Measurements from ENCODE around the gene SERTM1. TPM values are rescaled to one million over a fixed set of nuclear protein-coding genes. Genes with fewer than 3 reads are reported as not detected.

Gene SERTM1
- total RNA-seq, 2 experiments from 2014 or later, result not detected

DNA sequence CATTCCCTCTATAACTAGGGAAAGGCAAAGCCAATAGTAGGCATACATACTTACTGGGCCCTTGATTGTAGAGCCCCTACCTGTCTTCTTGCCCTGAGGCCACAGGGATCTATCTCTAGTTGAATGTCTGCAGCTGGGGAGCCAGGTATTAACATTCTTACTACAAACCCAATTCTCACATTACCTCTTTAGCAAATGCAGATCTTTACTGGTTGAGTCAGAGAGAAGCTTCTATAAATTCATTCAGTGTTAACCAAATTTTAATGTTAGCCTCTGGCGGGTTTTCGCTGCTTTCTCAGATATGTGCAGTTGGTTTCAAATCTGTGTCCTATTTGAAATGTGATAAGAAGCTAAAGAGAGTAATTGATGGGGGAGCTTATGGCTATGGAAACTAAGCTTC lies 43.2 kb downstream of the SERTM1 start:
- peaks cover 21% of the 10 kb centered on the region for H3K27me3 Mint-ChIP-seq
- intact Hi-C loops (cut with micrococcal nuclease), result no loop called here
- TF ChIP-seq, protein P1, sequence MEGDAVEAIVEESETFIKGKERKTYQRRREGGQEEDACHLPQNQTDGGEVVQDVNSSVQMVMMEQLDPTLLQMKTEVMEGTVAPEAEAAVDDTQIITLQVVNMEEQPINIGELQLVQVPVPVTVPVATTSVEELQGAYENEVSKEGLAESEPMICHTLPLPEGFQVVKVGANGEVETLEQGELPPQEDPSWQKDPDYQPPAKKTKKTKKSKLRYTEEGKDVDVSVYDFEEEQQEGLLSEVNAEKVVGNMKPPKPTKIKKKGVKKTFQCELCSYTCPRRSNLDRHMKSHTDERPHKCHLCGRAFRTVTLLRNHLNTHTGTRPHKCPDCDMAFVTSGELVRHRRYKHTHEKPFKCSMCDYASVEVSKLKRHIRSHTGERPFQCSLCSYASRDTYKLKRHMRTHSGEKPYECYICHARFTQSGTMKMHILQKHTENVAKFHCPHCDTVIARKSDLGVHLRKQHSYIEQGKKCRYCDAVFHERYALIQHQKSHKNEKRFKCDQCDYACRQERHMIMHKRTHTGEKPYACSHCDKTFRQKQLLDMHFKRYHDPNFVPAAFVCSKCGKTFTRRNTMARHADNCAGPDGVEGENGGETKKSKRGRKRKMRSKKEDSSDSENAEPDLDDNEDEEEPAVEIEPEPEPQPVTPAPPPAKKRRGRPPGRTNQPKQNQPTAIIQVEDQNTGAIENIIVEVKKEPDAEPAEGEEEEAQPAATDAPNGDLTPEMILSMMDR (IDR thresholded peaks at IDR 0.05), result no peak
- no peaks in the 10 kb centered on the region for H3K36me3 Mint-ChIP-seq (ENCODE audit: low read depth)
- H3K4me1 Mint-ChIP-seq (ENCODE audit: low read depth), result no peaks in the 10 kb centered on the region
- POLR2A ChIA-PET, result no interaction called here
- CTCF ChIA-PET, result interaction anchor here (1.1 kb wide), 1 partner anchor 19 kb away, joined by 3 read pairs; no protein-coding TSS in a partner anchor
- ATAC-seq, result no peak
- no peaks in the 10 kb centered on the region for H3K9me3 Mint-ChIP-seq
- no peak overlapping the region for H3K27ac Mint-ChIP-seq
- no peak overlapping the region for H3K4me3 Mint-ChIP-seq
- DNase-seq, result no peak

- TF ChIP-seq, protein P1 (IDR thresholded peaks at IDR 0.05), result no peak
- ChIA-PET CTCF (no interaction called here), POLR2A (no interaction called here)
- Mint-ChIP-seq H3K9me3 (no peaks in the 10 kb centered on the region), H3K27me3 (peaks cover 21% of the 10 kb centered on the region), H3K27ac (no peak overlapping the region), H3K36me3 (ENCODE audit: low read depth) (no peaks in the 10 kb centered on the region), H3K4me1 (ENCODE audit: low read depth) (no peaks in the 10 kb centered on the region), H3K4me3 (no peak overlapping the region)
- no peak for ATAC-seq
- intact Hi-C loops (cut with micrococcal nuclease), result no loop called here
- DNase-seq, result no peak
Observed at GRCh38 chr13:36717966-36718545, 44.2 kb downstream of the SERTM1 start.

DNA sequence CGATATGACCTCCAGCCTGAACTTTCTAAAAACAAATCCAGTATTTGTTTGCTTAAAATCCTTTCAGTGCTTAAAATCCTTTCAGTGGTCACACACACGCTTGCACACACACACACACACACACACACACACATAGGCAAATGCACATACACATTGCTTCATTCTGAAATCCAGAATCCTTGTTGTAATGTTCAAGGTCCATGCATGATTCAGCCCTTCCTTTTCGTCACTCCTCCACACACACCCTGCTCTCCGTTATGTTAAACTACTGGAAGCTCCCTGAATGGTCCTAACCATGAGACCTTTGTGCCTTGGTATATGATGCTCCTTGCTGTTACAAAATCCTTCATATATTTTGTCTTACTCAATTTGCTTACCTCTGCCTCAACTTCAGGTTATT lies 44.9 kb downstream of the SERTM1 start:
- ATAC-seq, result no peak
- H3K4me1 Mint-ChIP-seq (ENCODE audit: low read depth), result no peaks in the 10 kb centered on the region
- no peaks in the 10 kb centered on the region for H3K36me3 Mint-ChIP-seq (ENCODE audit: low read depth)
- no peak overlapping the region for H3K4me3 Mint-ChIP-seq
- DNase-seq, result no peak
- TF ChIP-seq, protein P1 (IDR thresholded peaks at IDR 0.05), result no peak
- no peaks in the 10 kb centered on the region for H3K9me3 Mint-ChIP-seq
- H3K27ac Mint-ChIP-seq, result no peak overlapping the region
- CTCF ChIA-PET, result no interaction called here
- intact Hi-C loops (cut with micrococcal nuclease), result no loop called here
- H3K27me3 Mint-ChIP-seq, result peaks cover 21% of the 10 kb centered on the region
- POLR2A ChIA-PET, result no interaction called here

- ChIA-PET POLR2A (no interaction called here), CTCF (interaction anchor here (2.1 kb wide), 1 partner anchor 12 kb away, joined by 6 read pairs; no protein-coding TSS in a partner anchor)
- Mint-ChIP-seq H3K4me3 (no peak overlapping the region), H3K9me3 (no peaks in the 10 kb centered on the region), H3K27me3 (peaks cover 9% of the 10 kb centered on the region), H3K27ac (no peak overlapping the region), H3K4me1 (ENCODE audit: low read depth) (no peaks in the 10 kb centered on the region), H3K36me3 (ENCODE audit: low read depth) (no peaks in the 10 kb centered on the region)
- intact Hi-C loops (cut with micrococcal nuclease), result no loop called here
- ATAC-seq, result no peak
- DNase-seq, result no peak
- TF ChIP-seq, protein P1 (IDR thresholded peaks at IDR 0.05), result no peak
Observed at GRCh38 chr13:36724141-36724540, 50.3 kb downstream of the SERTM1 start.

- ATAC-seq (no peak), DNase-seq (no peak)
- Mint-ChIP-seq H3K27me3 (peaks cover 9% of the 10 kb centered on the region), H3K4me1 (ENCODE audit: low read depth) (no peaks in the 10 kb centered on the region), H3K4me3 (no peak overlapping the region), H3K9me3 (no peaks in the 10 kb centered on the region), H3K27ac (no peak overlapping the region), H3K36me3 (ENCODE audit: low read depth) (no peaks in the 10 kb centered on the region)
- ChIA-PET CTCF (no interaction called here), POLR2A (interaction anchor here (0.7 kb wide), 1 partner anchor 33 kb away, joined by 3 read pairs; no protein-coding TSS in a partner anchor)
- TF ChIP-seq, protein P1 (IDR thresholded peaks at IDR 0.05), result no peak
- intact Hi-C loops (cut with micrococcal nuclease), result no loop called here
Observed at GRCh38 chr13:36725936-36726335, 52.1 kb downstream of the SERTM1 start.
